ENCODE measurements around the gene TAP1.

GRCh38 chr6:32825966-32826365, 27.5 kb downstream of the TAP1 start:
- no peak for TF ChIP-seq GATA2 (IDR thresholded peaks at IDR 0.05; ENCODE audit: low read depth, low read length)
- TF ChIP-seq GATA3 (IDR thresholded peaks at IDR 0.05; ENCODE audit: low read depth, low read length) = no peak

Measured in SH-SY5Y (cell line).